GM19324 (cell line): ENCODE measurements around the gene KMT5C.

Experiments
- ATAC-seq: cut with Tn5 transposase; IDR thresholded peaks from one replicate; pipeline ENCODE4 v1.9.1; 2021; ENCODE audit warnings: mild to moderate bottlenecking, moderate library complexity; ENCODE audit not compliant: unreplicated experiment, low FRiP score

Gene KMT5C

GRCh38 chr19:55339105-55339888 is at the start of gene KMT5C:
Gene KMT5C (plus strand): TSS chr19:55339876. CDS start chr19:55341937, 2,061 bp downstream.
- ATAC-seq: peak; percentile 90

- ATAC-seq: no peak
Measured at GRCh38 chr19:55297267-55297666, 42.4 kb upstream of the KMT5C start.

- no peak for ATAC-seq
Measured at GRCh38 chr19:55299991-55300390, 39.7 kb upstream of the KMT5C start.

GRCh38 chr19:55300886-55301458 is 38.7 kb upstream of the KMT5C start:
- ATAC-seq: no peak

GRCh38 chr19:55301459-55302317 is 38.0 kb upstream of the KMT5C start:
- peak; percentile 56 for ATAC-seq

- ATAC-seq: no peak
Measured at GRCh38 chr19:55302318-55302703, 37.4 kb upstream of the KMT5C start.

GRCh38 chr19:55303477-55303876 is 36.2 kb upstream of the KMT5C start:
- ATAC-seq: no peak

GRCh38 chr19:55304279-55304978 is 35.2 kb upstream of the KMT5C start:
- ATAC-seq: no peak

GRCh38 chr19:55304980-55305379 is 34.7 kb upstream of the KMT5C start:
- no peak for ATAC-seq

GRCh38 chr19:55305491-55305890 is 34.2 kb upstream of the KMT5C start:
- no peak for ATAC-seq

GRCh38 chr19:55305983-55306562 is 33.6 kb upstream of the KMT5C start:
- ATAC-seq: no peak

- no peak for ATAC-seq
Measured at GRCh38 chr19:55306712-55307111, 33.0 kb upstream of the KMT5C start.

GRCh38 chr19:55308281-55308680 is 31.4 kb upstream of the KMT5C start:
- no peak for ATAC-seq

- ATAC-seq: no peak
Measured at GRCh38 chr19:55309448-55309847, 30.2 kb upstream of the KMT5C start.

- ATAC-seq: no peak
Measured at GRCh38 chr19:55310498-55310897, 29.2 kb upstream of the KMT5C start.

- no peak for ATAC-seq
Measured at GRCh38 chr19:55311397-55311796, 28.3 kb upstream of the KMT5C start.

- no peak for ATAC-seq
Measured at GRCh38 chr19:55311797-55312196, 27.9 kb upstream of the KMT5C start.

- ATAC-seq: no peak
Measured at GRCh38 chr19:55312621-55313512, 26.8 kb upstream of the KMT5C start.

GRCh38 chr19:55314396-55314795 is 25.3 kb upstream of the KMT5C start:
- ATAC-seq: no peak
